ENCODE measurements around the gene LPCAT3. TPM values are rescaled to one million over a fixed set of nuclear protein-coding genes. Genes with fewer than 3 reads are reported as not detected.

LPCAT3 gene
- total and polyA plus RNA-seq, 2 of the 13 experiments (the other 11 are each of a cell fraction or from before 2014, with no cell fraction given), result 44.5 to 64.3 TPM

- TF ChIP-seq ARID4A (CRISPR knock-in tag; IDR thresholded peaks at IDR 0.05; ENCODE audit: borderline replicate concordance), result no peak; the same call in 1 of the 2 replicates
- TF ChIP-seq MAX (IDR thresholded peaks at IDR 0.05), result peak; percentile 34; the same call in 1 of the 2 replicates
- TF ChIP-seq ZBTB4 (CRISPR knock-in tag; IDR thresholded peaks at IDR 0.05; ENCODE audit: borderline replicate concordance), result no peak
- TF ChIP-seq FOXP1 (IDR thresholded peaks at IDR 0.05), result no peak
- TF ChIP-seq FOXP1 (CRISPR knock-in tag; IDR thresholded peaks at IDR 0.05), result peak; percentile 64
- TF ChIP-seq HOXA7 (CRISPR knock-in tag; IDR thresholded peaks at IDR 0.05), result no peak
- peak; percentile 80; the same call in 1 of the 2 replicates for TF ChIP-seq DMAP1 (CRISPR knock-in tag; IDR thresholded peaks at IDR 0.05)
- no peak for TF ChIP-seq PBX2 (CRISPR knock-in tag; IDR thresholded peaks at IDR 0.05)
- TF ChIP-seq U2AF1 (optimal IDR thresholded peaks at IDR 0.05; ENCODE audit: low read depth, low read length), result no peak
- TF ChIP-seq ZNF3 (CRISPR knock-in tag; IDR thresholded peaks at IDR 0.05), result no peak
- TF ChIP-seq ERF (CRISPR knock-in tag; IDR thresholded peaks at IDR 0.05), result 0 out of 2 replicates have a peak, but pooled peaks have one; percentile 55
- peak; percentile 83 for TF ChIP-seq ZNF501 (CRISPR knock-in tag; IDR thresholded peaks at IDR 0.05)
- TF ChIP-seq THAP11 (CRISPR knock-in tag; IDR thresholded peaks at IDR 0.05), result peak; percentile 57
- peak; percentile 95 for TF ChIP-seq GFI1 (CRISPR knock-in tag; IDR thresholded peaks at IDR 0.05; ENCODE audit: borderline replicate concordance)
- TF ChIP-seq KLF9 (CRISPR knock-in tag; IDR thresholded peaks at IDR 0.05; ENCODE audit: low read depth), result no peak
- TF ChIP-seq ARHGAP35 (CRISPR knock-in tag; IDR thresholded peaks at IDR 0.05; ENCODE audit: borderline replicate concordance), result no peak
- no peak for TF ChIP-seq ZBTB38 (CRISPR knock-in tag; IDR thresholded peaks at IDR 0.05)
- no peak for TF ChIP-seq FOXO4 (CRISPR knock-in tag; conservative IDR thresholded peaks at IDR 0.05)
- TF ChIP-seq ZNF530 (CRISPR knock-in tag; IDR thresholded peaks at IDR 0.05; ENCODE audit: low read depth), result no peak
- TF ChIP-seq RXRA (CRISPR knock-in tag; IDR thresholded peaks at IDR 0.05), result 0 out of 2 replicates have a peak, but pooled peaks have one; percentile 18
Measured at GRCh38 chr12:6981152-6982052, 36.9 kb downstream of the LPCAT3 start (continued).

Data from HepG2 (cell line).